ENCODE data around the gene FTCD. TPM values are rescaled to one million over a fixed set of nuclear protein-coding genes. Genes with fewer than 3 reads are reported as not detected.
"Not testable (repeated sequence)": the region's sequence is repeated elsewhere in the genome, so short reads cannot be mapped to it uniquely, and the experiment has no call there.

The FTCD gene
- total RNA-seq, 2 experiments from 2014 or later = 0.37 to 0.50 TPM

DNA sequence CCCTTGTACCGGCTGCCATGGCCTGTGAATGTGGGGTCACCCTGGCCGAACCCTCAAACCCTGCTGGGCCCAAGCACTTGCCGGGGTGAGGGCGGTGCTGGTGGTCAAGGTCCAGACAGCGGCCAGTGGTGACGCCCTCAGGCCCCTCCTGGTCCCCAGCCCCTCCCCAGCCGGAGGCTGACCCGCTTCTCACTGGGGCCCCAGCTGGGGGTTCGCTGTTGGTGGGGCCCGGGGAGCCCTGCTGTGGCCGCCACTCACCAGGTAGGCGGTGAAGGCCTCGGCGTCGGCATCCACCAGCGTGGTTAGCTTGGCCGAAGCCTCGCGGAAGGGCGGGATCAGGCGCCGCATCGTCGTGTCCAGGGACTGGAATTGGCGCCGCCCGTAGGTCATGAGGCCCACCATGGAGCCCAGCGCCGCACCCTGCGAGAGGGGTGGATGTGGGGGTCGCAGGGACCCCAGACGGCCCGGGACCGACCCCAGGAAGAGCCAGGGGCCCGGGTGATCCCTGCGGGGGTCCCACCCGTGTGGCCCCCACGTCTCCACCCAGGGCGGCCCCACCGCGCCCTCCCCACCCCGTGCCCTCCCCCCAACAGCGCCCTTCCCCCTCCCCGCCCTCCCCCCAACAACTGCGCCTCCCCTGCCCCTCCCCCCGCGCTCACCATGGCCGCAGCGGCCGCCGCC lies 10.1 kb downstream of the FTCD start:
- no peaks in the 10 kb centered on the region for H3K27me3 Mint-ChIP-seq (ENCODE audit: low read depth)
- DNase-seq (no peak), ATAC-seq (no peak)
- POLR2A ChIA-PET = interaction anchor here (0.6 kb wide), 1 partner anchor 187 kb away, joined by 3 read pairs; no protein-coding TSS in a partner anchor
- H3K27ac Mint-ChIP-seq = no peak overlapping the region
- no peak overlapping the region for H3K4me3 Mint-ChIP-seq
- CTCF ChIA-PET = interaction anchor here (1.0 kb wide), 1 partner anchor 8 kb away, joined by 3 read pairs; no protein-coding TSS in a partner anchor
- no peaks in the 10 kb centered on the region for H3K36me3 Mint-ChIP-seq (ENCODE audit: low read depth)
- peaks cover 21% of the 10 kb centered on the region for H3K4me1 Mint-ChIP-seq (ENCODE audit: low read depth)
- H3K9me3 Mint-ChIP-seq (ENCODE audit: insufficient read depth) = no peaks in the 10 kb centered on the region

DNA sequence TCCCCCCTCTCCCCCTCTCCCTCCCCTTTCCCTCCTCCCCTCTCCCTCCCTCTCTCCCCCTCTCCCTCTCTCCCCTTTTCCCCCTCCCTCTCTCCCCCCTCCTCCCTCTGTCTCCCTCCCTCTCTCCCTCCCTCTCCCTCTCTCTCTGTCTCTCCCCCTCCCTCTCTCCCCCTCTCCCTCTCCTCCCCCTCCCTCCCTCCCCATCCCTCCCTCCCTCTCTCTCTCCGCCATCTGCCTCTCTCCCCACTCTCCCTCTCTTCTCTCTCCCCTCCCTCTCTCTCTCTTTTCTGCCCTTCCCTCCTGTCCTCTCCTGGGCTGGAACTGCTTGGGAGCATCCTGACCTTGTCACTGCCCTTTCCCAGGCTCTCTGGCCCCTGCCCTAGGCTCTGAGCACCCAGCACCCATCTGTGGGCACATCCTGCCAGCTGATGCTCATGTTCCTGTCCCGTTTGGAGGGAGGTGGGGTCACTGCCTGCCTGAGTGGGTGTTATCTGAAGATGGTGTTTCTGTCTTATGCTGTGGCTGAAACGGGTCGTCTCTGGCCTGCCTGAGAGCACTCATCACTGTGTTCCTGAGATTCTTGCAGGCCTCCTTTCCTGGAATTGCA lies 10.8 kb downstream of the FTCD start:
- Mint-ChIP-seq H3K27ac (peak overlapping the region; percentile 65), H3K4me1 (ENCODE audit: low read depth) (peaks cover 21% of the 10 kb centered on the region), H3K27me3 (ENCODE audit: low read depth) (no peaks in the 10 kb centered on the region), H3K9me3 (ENCODE audit: insufficient read depth) (no peaks in the 10 kb centered on the region), H3K36me3 (ENCODE audit: low read depth) (no peaks in the 10 kb centered on the region), H3K4me3 (no peak overlapping the region)
- ATAC-seq = no peak
- ChIA-PET POLR2A (interaction anchor here (0.6 to 1.4 kb wide), 2 partner anchors 173 to 186 kb away, joined by 3 to 4 read pairs; no protein-coding TSS in a partner anchor), CTCF (interaction anchor here (0.8 to 2.6 kb wide), 19 partner anchors 8 to 356 kb away, joined by 3 to 49 read pairs (median 4); partner anchors contain the start of genes MCM3AP and YBEY)
- no peak for DNase-seq

DNA sequence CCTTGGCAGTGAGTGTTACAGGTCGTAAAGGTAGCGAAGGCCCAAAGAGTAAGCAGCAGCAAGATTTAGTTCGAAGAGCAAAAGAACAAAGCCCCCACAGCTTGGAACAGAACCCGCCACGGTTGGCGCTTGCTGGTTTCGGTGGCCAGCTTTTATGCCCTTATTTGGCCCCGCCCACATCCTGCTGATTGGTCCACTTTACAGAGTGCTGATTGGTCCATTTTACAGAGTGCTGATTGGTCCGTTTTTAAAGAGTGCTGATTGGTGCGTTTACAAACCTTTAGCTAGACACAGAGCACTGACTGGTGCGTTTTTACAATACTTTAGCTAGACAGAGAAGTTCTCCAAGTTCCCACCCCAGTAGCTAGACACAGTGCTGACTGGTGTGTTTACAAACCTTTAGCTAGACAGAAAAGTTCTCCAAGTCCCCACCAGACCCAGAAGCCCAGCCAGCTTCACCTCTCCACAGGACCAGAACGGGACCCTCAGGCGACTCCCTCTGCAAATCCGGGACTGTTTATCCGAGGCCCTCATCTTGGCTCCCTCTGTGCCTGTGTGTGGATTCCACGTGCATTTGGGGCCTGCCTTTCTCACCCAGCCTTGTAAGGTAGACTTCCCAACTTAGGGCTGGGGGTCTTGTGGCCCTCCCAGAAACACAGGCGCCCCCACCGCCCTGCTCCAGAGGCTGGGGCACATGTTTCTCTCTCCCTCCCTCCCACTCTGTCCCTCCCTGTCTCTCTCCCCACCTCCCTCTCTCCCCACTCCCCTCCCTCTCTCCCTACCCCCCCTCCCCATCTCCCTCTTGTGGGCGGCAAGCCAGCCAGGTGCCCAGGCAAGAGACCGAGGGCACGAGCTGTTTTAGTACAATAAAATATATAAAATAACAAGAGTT lies 12.6 kb downstream of the FTCD start:
- Mint-ChIP-seq H3K36me3 (ENCODE audit: low read depth) (no peaks in the 10 kb centered on the region), H3K9me3 (ENCODE audit: insufficient read depth) (no peaks in the 10 kb centered on the region), H3K27me3 (ENCODE audit: low read depth) (no peaks in the 10 kb centered on the region), H3K4me3 (no peak overlapping the region), H3K27ac (peak overlapping the region; percentile 25), H3K4me1 (ENCODE audit: low read depth) (peaks cover 21% of the 10 kb centered on the region)
- ChIA-PET CTCF (interaction anchor here (0.5 to 2.6 kb wide), 28 partner anchors 11 to 358 kb away, joined by 3 to 49 read pairs (median 4); partner anchors contain the start of genes MCM3AP and YBEY), POLR2A (interaction anchor here (0.6 to 1.4 kb wide), 6 partner anchors 86 to 417 kb away, joined by 3 to 5 read pairs (median 4); no protein-coding TSS in a partner anchor)
- no peak for ATAC-seq
- DNase-seq = no peak

DNA sequence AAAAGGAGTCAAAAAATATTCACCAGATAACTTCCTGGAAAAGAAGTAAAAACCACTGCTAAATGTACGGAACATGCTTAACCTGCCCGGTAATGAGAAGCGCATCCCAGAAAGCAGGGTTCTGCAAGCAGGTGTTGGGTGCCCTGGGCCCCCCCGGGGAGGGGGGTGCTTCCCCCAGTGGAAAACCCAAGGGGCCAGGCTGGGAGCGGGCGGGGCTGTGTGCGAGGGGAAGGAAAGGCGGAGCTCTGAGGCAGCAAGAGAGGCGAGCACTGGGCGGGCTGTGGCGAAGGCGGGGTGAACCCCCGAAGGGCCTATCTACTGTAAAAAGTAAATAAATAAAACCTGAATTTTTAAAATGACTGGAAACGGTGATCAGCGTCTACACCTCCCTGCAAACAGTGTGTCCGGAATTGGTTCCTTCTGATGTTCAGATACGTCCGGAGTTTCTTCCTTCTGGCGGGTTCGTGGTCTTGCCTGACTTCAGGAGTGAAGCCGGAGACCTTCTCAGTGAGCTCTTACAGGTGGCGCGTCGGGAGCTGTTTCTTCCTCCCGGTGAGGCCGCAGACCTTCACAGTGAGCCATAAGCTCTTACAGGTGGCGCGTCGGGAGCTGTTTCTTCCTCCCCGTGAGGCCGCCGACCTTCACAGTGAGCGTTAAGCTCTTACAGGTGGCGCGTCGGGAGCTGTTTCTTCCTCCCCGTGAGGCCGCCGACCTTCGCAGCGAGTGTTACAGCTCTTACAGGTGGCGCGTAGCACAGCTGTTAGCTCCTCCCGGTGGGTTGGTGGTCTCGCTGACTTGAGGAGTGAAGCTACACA lies 13.4 kb downstream of the FTCD start:
- H3K4me3 Mint-ChIP-seq = no peak overlapping the region
- H3K36me3 Mint-ChIP-seq (ENCODE audit: low read depth) = no peaks in the 10 kb centered on the region
- no peak for DNase-seq
- H3K9me3 Mint-ChIP-seq (ENCODE audit: insufficient read depth) = no peaks in the 10 kb centered on the region
- CTCF ChIA-PET = interaction anchor here (2.1 to 2.6 kb wide), 4 partner anchors 11 to 170 kb away, joined by 11 to 49 read pairs (median 17); partner anchors contain the start of genes MCM3AP and YBEY
- POLR2A ChIA-PET = interaction anchor here (0.6 kb wide), 1 partner anchor 120 kb away, joined by 3 read pairs; no protein-coding TSS in a partner anchor
- H3K27ac Mint-ChIP-seq = no peak overlapping the region
- H3K27me3 Mint-ChIP-seq (ENCODE audit: low read depth) = no peaks in the 10 kb centered on the region
- no peak for ATAC-seq
- H3K4me1 Mint-ChIP-seq (ENCODE audit: low read depth) = peaks cover 21% of the 10 kb centered on the region

DNA sequence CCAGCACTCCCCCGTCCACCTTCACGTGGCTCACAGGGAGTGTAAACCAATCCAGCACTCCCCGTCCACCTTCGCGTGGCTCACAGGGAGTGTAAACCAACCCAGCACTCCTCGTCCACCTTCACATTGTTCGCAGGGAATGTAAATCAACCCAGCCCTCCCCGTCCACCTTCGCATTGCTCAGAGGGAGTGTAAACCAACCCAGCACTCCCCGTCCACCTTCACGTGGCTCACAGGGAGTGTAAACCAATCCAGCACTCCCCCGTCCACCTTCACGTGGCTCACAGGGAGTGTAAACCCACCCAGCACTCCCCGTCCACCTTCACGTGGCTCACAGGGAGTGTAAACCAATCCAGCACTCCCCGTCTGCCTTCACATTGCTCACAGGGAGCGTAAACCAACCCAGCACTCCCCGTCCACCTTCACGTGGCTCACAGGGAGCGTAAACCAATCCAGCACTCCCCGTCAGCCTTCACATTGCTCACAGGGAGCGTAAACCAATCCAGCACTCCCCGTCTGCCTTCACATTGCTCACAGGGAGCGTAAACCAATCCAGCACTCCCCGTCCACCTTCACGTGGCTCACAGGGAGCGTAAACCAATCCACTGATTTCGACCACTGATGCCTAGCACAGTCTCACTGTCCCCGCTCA lies 14.9 kb downstream of the FTCD start:
- H3K4me1 Mint-ChIP-seq (ENCODE audit: low read depth) = peaks cover 19% of the 10 kb centered on the region
- DNase-seq; H3K27ac Mint-ChIP-seq; H3K9me3 Mint-ChIP-seq (ENCODE audit: insufficient read depth); H3K27me3 Mint-ChIP-seq (ENCODE audit: low read depth); ATAC-seq; H3K36me3 Mint-ChIP-seq (ENCODE audit: low read depth); POLR2A ChIA-PET; CTCF ChIA-PET; H3K4me3 Mint-ChIP-seq: not testable (repeated sequence)

DNA sequence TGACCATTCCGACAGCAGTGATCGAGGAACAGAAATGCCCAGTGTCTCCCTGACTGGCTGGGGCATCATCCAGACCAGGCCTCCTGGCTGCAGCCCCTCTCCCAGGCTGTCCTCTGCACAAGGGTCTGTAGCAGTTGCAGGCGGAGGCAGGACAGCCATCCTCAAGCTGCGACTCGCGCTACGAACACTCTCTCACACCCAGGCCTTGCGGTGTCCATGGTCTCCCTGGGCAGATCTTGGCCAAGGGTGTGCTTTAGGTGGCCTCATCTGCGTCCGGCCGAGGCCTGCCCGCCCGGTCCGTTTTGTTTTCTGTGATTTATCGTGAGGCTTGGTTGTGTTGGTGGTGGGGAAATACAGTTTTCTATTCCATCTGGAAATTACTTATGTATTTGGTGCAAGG lies 15.7 kb downstream of the FTCD start:
- DNase-seq (no peak), ATAC-seq (no peak)
- peaks cover 17% of the 10 kb centered on the region for H3K4me1 Mint-ChIP-seq (ENCODE audit: low read depth)
- CTCF ChIA-PET = no interaction called here
- H3K36me3 Mint-ChIP-seq (ENCODE audit: low read depth) = no peaks in the 10 kb centered on the region
- no peak overlapping the region for H3K4me3 Mint-ChIP-seq
- H3K9me3 Mint-ChIP-seq (ENCODE audit: insufficient read depth) = no peaks in the 10 kb centered on the region
- no peak overlapping the region for H3K27ac Mint-ChIP-seq
- POLR2A ChIA-PET = no interaction called here
- no peaks in the 10 kb centered on the region for H3K27me3 Mint-ChIP-seq (ENCODE audit: low read depth)

DNA sequence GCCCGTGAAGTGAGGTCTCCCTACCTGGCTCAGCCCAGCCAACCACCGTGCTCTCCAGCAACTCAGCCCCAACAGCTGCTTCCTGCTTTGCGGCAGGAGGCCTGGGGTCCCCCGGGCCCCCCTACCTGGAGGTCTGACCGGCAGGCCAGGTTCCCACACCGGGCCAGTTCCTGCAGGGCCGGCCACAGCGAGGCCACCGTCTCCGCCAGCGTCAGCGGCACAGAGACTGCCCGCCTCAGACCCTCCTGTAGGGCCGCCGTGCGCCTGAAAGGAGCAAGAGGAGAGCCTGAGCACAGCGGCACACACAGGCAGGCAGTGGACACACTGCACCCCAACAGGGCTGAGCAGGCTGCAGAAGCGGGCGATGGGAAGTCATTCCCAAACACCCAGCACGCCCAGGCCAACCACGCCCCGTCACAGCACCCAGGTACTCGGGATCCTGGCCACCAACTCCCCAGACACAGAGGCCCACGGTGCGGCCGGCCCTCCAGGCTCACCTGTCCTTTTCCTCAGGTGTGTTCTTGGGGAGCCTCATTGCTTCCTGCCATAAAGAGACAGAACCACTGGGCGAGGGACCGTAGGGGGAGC lies 16.9 kb downstream of the FTCD start:
- no peaks in the 10 kb centered on the region for H3K9me3 Mint-ChIP-seq (ENCODE audit: insufficient read depth)
- H3K36me3 Mint-ChIP-seq (ENCODE audit: low read depth) = no peaks in the 10 kb centered on the region
- ChIA-PET POLR2A (no interaction called here), CTCF (no interaction called here)
- no peak overlapping the region for H3K4me3 Mint-ChIP-seq
- H3K27ac Mint-ChIP-seq = no peak overlapping the region
- DNase-seq (no peak), ATAC-seq (no peak)
- H3K27me3 Mint-ChIP-seq (ENCODE audit: low read depth) = no peaks in the 10 kb centered on the region
- H3K4me1 Mint-ChIP-seq (ENCODE audit: low read depth) = peaks cover 8% of the 10 kb centered on the region

DNA sequence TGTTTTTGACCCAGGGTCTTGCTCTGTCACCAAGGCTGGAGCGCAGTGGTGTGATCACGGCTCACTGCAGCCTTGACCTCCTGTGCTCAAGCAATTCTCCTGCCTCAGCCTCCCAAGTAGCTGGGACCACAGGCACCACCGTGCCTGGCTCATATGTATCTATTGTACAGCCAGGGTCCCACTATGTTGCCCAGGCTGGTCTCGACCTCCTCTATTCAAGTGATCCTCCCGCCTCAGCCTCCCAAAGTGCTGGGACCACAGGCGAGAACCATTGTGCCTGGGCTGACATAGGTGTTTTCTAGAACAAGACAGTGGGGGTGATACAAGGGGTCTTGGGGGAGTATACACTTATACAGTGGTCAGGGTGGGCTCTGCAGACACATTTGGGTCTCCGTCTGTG lies 17.5 kb downstream of the FTCD start:
- Mint-ChIP-seq H3K4me1 (ENCODE audit: low read depth) (peaks cover 5% of the 10 kb centered on the region), H3K9me3 (ENCODE audit: insufficient read depth) (no peaks in the 10 kb centered on the region), H3K4me3 (no peak overlapping the region), H3K27me3 (ENCODE audit: low read depth) (no peaks in the 10 kb centered on the region), H3K36me3 (ENCODE audit: low read depth) (no peaks in the 10 kb centered on the region), H3K27ac (no peak overlapping the region)
- ChIA-PET CTCF (no interaction called here), POLR2A (no interaction called here)
- ATAC-seq (no peak), DNase-seq (no peak)

DNA sequence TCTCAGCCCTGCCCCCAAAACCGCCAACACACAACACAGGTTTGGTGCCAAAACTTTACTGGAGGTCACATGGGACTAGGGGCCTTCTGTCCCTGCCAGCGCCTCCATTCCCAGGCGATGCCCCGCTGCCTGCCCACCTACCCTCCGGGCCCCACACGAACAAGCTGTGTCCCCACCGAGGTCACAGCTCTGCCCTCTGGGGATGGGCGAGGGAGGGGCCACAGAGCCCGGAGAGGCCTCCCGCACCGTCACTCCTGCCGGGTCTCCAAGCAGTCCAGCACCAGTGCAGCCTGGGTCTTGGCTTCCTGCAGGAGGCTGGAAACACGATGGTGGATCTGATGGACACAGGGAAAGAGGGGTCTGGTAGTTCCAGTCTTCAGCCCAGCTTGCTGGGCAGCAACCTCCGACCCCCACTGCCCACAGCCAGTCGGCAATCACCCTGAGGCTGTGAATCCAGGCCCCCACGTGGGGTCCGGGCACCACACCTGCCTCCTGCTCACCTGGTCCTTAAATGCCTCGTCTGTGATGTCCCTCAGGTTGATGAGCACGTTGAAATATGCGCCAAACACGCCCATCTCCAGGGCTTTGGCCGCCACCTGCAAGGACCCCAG lies 18.5 kb downstream of the FTCD start:
- Mint-ChIP-seq H3K9me3 (ENCODE audit: insufficient read depth) (no peaks in the 10 kb centered on the region), H3K36me3 (ENCODE audit: low read depth) (no peaks in the 10 kb centered on the region), H3K4me1 (ENCODE audit: low read depth) (no peaks in the 10 kb centered on the region), H3K27me3 (ENCODE audit: low read depth) (no peaks in the 10 kb centered on the region), H3K27ac (no peak overlapping the region), H3K4me3 (no peak overlapping the region)
- ATAC-seq (no peak), DNase-seq (no peak)
- CTCF ChIA-PET = no interaction called here
- POLR2A ChIA-PET = no interaction called here

DNA sequence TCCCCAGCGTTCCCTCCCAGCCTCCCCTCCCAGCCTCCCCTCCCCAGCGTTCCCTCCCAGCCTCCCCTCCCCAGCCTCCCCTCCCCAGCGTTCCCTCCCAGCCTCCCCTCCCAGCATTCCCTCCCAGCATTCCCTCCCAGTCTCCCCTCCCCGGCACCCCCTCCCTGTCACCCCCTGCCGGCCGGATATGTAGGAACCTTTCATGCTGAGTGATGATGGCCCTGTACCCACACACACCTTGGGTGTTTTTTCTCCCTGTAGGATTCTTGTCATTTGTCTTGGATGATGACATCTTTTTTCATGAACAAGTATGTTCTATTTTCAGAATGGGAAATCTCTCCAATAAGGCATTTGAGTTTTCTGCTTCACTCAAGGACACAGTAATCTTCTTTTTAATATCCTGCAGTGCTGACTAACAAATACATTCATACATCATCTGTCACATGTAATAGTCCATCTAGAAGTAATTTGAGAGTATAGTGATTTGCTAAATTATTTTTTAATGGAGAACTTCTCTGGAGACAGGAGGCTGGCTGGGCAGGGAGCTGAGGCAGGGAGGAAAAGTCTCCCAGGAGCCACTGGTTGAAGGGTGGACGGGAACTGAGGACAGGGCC lies 19.5 kb downstream of the FTCD start:
- POLR2A ChIA-PET = no interaction called here
- H3K4me3 Mint-ChIP-seq = no peak overlapping the region
- no peaks in the 10 kb centered on the region for H3K9me3 Mint-ChIP-seq (ENCODE audit: insufficient read depth)
- DNase-seq (no peak), ATAC-seq (no peak)
- no peak overlapping the region for H3K27ac Mint-ChIP-seq
- CTCF ChIA-PET = no interaction called here
- H3K36me3 Mint-ChIP-seq (ENCODE audit: low read depth) = no peaks in the 10 kb centered on the region
- no peaks in the 10 kb centered on the region for H3K4me1 Mint-ChIP-seq (ENCODE audit: low read depth)
- H3K27me3 Mint-ChIP-seq (ENCODE audit: low read depth) = no peaks in the 10 kb centered on the region

All from activated CD8-positive, alpha-beta T cell treated with anti-CD3 and anti-CD28 coated beads, Interleukin-2, amount 10 ng/mL, durations not matched to agents 7 days and 5 days (primary cell).